HG03521 (cell line): ENCODE data around the gene GMCL2.
A peak's percentile ranks its signal among the peaks of the same experiment; 100 is the strongest.
"Not testable (repeated sequence)": the region's sequence is repeated elsewhere in the genome, so short reads cannot be mapped to it uniquely, and the experiment has no call there.

Source experiments
- ATAC-seq: cut with Tn5 transposase; IDR thresholded peaks from one replicate; pipeline ENCODE4 v1.9.1; 2021; ENCODE audit warnings: mild to moderate bottlenecking, moderate library complexity; ENCODE audit not compliant: unreplicated experiment

GMCL2 gene, protein sequence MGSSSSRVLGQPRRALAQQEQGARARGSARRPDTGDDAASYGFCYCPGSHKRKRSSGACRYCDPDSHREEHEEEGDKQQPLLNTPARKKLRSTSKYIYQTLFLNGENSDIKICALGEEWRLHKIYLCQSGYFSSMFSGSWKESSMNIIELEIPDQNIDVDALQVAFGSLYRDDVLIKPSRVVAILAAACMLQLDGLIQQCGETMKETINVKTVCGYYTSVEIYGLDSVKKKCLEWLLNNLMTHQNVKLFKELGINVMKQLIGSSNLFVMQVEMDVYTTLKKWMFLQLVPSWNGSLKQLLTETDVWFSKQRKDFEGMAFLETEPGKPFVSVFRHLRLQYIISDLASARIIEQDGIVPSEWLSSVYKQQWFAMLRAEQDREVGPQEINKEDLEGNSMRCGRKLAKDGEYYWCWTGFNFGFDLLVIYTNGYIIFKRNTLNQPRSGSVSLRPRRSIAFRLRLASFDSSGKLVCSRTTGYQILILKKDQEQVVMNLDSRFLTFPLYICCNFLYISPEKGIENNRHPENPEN

DNA sequence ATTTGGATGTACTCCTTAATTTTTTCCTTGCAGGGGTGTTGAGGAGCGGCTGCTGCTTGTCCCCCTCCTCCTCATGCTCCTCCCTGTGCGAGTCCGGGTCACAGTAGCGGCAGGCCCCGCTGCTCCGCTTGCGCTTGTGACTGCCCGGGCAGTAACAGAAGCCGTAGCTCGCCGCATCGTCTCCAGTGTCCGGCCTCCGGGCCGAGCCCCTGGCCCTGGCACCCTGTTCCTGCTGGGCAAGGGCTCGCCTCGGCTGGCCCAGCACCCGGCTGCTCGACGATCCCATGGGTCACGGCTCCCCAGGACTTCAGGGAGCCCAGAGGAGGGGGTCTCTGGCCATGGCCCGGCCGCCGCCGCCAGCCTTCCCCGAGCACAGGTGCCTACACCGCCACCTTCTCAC lies at the start of gene GMCL2:
TSS of gene GMCL2 (minus strand) at position 358 of the 400 bp plus-strand sequence. CDS start at position 286, 72 bp downstream.
- no peak for ATAC-seq

DNA sequence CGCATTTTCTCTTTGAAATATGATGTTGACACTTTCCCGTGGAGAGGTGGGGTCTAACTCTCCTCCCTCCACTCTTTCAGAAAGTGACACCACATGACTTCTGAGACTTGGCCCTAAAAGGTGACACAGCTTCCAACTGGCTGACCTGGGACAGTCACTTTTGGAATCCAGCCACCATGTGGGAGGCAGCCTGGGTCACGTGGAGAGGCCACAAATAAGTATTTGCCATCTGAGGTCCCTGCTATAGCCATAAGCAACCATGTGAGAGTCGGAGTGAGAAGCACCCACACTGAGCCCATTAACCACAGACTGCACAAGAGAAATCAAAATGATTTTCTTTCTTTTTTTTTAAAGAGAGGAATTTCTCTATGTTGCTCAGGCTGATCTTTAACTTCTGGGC lies 49.5 kb upstream of the GMCL2 start:
- ATAC-seq: no peak

DNA sequence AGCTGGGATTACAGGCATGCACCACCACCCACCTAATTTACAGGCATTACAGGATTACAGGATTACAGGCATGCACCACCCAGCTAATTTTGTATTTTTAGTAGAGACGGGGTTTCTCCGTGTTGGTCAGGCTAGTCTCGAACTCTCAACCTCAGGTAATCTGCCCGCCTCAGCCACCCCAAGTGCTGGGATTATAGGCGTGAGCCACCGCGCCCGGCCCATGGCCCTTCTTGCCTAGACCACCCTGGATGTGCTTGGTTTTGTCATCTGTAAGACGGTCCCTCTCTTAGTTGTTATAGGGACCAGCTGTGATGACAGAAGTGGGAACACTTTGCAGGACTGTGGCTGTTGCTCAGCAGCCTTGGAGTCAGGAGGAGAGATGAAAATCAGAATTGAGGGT lies 49.0 kb upstream of the GMCL2 start:
- ATAC-seq: no peak

DNA sequence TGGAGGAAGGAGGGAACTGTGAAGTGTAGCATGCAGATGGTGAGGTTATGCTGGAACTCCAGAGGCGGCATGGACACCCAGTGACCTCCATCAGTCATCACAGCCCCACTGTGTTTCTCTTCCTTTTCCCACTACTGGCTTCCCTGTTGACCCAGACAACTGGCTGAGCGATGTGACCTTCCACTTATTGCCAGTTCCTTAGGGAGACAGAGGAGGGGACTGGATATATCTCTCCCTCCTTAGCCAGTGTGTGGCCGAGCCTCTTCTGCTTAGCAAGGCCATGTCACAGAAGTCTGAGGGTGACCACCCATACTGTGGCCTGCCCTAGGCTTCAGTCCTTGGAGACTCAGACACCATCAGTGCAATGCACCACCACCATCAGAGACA lies 48.4 kb upstream of the GMCL2 start:
- ATAC-seq: no peak

DNA sequence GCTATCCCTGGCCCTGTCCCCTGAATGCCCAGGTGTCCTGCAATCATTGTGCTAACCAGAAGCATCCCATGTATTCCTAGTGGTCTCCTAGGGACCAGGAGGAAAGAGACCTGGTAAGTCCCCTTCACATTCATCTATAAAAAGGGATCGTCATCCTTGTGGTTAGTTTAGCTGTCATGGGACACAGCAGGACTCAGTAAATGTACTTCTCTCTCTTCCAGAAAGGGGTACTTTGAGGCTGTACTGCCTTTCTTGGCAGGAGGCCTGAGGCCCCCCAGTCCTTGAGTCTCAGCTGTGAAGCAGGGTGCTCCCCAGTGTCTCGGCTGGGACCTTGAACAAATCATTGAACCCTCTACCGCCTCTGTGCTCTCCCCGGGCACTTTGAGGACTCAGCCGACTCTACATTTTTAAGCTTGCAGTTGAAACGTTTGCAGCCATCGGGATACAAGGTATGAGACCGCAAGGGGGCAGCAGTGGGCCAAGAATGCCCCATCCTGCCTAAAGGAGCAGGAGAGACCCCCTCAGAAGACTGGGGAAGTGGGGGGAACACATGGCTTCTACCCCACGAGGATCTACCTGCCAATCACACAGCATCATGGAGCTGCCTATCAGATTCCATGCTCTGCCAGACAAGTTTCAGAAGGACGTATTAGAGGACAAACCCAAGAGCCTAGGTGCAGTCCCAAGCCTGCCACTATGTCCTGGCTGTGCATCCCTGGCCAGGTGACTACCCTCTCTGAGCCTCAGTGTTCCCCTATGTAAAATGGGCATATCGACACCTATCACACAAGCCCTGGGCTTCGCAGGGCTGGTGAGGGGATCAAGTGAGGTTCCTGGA lies 47.8 kb upstream of the GMCL2 start:
- ATAC-seq: no peak

DNA sequence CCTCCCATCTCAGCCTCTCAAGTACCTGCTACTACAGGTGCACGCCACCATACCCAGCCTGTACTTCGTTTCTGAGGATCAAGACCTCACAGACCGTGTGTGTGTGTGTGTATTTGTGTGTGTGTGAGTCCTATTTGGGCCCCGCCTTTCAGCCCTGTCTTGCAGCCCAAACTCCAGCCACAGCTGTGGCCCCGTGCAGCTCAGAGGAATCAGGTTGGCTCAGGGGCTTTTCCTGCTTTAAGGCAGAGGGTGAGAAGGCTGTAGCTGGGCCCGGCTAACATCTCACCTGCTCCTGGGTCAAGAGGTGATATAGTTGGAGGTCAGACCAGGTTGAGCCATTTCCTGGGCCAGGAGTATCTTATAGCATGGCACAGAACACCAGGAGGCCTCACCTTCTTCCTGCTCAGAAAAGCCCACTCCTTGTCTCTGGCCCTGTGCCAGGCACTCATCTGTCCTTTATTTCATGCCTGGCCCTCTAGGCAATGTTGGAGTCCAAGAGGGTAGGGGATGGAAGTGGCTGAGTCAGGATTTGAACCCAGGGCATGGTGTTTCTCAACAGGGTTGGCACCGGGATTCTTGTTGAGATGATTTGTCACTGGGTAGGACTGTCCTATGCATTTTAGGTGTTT lies 47.1 kb upstream of the GMCL2 start:
- no peak for ATAC-seq

DNA sequence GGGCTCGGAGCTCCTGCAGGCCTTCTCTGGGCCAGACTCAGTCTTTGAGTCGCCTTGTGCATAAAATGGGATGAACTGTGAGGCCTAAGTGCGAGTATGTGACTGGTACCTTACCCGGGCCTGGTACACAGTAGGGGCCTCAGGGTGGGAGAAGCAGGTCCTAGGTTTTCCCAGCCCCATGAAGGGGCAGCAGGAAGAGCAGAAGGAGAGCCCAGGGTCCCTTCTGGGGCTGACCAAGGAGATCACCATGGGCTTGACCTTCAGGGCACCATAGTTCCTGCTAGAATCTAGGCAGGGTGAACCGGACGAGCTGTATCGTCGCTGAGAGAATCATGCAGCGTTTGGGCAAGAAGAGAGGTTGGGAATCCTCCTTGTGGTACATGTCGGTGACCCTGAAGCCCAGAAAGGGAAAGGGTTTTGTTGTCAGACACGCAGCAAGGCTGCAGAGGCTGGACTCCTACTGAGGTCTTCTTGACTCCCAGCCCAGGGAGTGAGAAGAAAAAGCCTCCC lies 45.8 kb upstream of the GMCL2 start:
- no peak for ATAC-seq

DNA sequence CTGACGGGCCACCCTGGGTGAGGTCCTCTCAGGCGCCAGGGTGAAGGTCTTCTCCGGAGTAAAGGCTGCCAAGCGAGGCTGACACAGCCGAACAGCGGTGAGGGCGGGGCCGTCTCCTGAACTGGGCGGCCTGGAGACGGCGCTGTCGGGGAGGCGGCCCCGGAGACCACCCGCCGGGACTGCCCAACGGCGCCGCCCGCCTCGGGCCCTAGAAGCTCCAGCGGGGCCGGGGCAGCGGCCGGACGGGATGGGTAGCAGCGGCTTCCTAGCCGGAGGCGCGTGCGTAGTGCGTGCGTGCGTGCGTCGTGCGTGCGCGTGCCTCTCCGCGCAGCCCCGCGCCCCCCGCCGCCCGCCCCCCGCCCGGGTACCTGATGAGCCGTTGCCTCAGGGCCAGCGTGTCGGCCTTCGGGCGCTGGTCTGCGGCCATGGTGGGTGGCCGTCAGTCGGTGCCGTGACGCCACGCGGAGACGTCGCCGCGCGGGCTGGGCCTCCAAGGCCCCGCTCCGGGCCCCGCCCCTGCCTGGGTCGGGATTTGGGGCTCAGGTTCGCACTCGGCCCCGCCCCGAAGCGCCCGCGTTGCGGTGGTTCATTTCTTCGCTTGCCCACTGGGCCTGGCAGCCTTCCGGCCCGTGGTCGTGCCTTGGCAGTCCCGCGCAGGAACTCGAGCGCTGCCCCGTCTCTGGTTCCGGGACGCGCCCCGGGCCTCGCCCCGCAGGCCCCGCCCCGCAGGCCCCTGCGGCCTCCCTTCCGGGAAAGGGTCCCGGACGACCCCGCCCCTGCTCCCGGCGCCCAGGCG lies 45.2 kb upstream of the GMCL2 start, which contains the start of gene PHYKPL:
TSS of gene PHYKPL (minus strand) at position 679 of the 796 bp plus-strand sequence. CDS start at position 427, 252 bp downstream.
- ATAC-seq: peak; percentile 53

DNA sequence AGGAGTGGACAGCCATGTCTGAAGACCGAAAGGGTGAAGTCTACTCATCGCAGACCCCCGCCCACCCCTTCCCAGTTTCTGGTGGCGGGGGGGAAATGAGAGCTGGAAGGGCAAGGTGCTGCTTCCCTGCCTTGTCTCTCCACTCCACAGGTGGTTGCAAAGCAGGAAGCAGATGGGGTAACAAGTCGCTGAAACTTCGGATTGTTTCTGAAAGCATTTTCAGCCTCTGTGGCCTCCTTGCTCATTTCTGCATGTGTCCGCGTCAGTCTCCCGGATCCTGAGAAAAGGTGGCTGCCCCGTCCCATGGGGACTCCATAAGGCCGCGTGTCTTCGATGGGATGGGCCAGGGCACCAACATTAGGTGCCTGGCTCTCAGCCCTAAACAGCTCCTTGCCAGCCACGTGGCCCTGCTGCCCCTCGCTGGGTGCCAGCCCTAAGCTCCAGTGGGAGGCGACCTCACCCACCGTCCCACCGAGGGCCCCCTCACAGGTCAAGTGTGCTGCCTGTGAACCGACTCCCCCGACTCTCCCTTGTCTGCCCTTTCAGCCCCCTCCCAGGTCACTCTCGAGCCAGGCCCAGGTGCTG lies 44.5 kb upstream of the GMCL2 start:
- no peak for ATAC-seq

DNA sequence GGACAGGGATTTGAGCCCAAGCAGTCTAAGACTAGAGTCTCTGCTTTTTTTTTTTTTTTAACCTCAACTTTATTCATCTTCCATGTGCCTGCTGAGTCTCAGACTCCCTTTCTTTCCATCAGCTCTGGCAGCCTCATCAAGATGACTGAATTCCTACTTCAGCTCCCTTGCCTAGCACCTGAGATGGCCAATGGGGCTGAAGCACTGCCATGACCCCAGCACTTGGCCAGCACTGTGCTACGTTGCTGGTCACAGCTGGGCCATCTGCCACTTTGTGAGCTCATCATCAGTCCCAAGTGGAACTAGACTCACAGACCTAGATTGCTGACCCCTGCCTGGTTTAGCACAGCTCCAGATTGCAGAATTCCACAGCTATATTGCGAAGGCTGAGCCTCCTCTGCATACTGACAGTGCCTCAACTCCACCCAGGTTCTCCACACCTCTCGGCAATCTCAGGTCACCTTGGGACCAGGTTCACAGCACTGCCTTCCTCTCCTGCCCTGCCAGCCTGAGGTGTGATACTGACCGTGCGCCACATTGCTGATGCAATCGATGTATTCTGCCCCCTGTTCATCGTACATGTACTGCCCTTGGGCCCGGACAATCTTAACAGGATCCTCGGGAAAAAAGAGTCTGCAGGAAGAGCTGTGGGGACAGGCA lies 43.8 kb upstream of the GMCL2 start:
- no peak for ATAC-seq

DNA sequence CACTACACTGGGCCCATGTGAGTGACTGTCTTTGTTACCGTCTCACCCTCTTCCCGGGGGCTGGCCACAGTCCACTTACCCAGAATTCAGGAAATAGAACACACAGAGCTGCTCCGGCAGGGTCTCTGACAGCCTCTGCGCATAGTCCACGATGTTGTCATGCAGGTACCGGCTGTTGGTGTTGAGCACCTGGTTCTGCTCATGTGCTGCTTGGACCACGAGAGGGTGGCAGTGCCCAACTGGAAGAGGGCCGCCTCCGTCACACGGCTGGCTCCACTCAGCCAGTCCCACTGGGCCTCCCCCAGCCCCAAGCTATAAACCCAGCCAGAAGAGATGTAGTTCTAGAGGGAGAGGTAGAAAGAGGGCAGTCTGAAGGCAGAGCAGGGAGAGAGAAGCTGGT lies 42.7 kb upstream of the GMCL2 start:
- ATAC-seq: no peak

DNA sequence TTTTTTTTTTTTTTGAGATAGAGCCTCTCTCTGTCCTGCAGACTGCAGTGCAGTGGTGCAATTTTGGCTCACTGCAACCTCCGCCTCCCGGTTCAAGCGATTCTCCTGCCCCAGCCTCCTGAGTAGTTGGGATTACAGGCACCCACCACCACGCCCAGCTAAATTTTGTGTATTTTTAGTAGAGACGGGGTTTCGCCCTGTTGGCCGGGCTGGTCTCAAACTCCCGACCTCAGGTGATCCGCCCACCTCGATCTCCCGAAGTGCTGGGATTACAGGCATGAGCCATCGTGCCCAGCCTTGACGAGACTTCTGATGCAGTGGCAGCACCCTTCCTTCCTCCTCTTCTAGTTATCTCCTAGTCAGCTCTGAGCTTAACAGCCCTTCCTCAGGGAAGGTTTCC lies 41.9 kb upstream of the GMCL2 start:
- not testable (repeated sequence) for ATAC-seq

DNA sequence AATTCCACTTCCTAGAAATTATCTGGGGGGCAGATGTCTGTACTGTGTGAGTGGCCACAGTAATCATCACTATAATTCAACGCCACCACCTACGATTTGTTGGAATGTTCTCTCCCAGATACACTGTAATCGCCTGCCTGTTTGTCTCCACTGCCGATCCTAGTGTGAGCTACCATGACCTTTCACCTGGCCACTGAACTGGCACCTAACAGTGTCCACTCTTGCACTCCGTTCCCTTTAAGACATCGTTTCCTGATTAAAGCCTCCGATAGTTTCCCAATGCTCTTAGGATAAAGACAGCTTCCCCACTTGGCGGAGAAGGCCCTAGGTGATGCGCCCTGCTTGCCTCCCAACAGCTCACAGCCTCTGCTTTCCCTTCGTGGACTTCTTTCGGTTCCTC lies 41.4 kb upstream of the GMCL2 start:
- ATAC-seq: no peak

DNA sequence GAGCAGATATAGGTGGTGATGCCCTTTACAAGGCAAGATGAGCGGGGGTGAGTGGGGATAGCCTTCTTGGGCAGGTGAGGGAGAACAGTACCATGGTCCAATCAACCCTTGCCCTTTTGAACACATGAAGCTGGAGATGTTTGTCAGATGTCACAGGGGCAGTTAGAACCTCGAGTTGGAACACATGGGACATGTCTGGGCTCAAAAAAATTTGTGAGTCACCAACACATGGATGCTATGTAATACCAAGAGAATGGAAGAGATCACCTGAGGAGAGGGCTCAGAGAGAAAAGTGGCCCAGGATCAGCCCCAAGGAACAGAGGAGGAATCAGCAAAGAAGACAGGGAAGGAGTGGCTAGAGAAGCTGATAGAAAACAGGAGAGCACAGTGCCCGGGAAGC lies 40.8 kb upstream of the GMCL2 start:
- ATAC-seq: no peak

DNA sequence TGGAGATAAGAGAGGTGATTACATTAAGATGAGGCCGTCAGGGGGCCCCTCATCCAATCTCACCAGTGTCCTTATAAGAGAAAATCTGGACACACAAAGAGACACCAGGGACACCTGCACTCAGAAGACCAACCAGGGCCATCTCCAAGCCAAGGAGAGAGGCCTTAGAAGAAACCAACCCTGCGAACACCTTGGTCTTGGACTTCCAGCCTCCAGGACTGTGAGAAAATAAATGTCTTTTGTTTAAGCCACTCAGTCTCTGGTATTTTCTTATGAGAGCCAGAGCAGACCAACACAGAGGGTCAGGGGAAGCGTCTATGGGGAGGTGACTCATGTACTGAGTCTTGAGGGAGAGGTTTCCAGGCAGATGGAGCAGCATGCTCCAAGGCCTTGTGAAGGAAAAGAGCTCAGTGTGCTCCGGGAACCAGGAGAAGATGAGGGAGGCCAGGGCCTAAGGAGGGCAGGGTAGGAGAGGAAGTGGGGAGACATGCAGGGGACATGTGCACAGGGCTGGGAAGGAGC lies 40.0 kb upstream of the GMCL2 start:
- no peak for ATAC-seq

DNA sequence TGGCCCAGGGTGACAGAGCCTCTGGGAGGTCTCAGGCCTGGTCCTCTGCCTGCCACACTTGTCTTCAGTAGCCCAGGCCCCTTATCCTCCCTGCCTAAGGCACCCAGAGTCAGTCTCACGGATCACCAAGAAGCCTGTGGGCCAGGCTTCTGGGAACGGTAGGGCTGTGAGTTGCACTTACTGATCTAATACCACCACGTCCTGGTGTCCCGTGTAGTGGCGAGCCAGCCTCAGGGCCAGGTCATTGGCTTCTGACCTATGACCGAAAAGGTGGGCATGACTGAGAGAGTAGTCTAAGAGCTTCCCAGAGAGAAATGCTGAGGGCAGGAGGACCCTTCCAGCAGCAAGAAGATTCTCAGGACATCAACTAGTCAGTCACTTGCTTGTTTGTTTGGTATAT lies 38.0 kb upstream of the GMCL2 start:
- no peak for ATAC-seq

DNA sequence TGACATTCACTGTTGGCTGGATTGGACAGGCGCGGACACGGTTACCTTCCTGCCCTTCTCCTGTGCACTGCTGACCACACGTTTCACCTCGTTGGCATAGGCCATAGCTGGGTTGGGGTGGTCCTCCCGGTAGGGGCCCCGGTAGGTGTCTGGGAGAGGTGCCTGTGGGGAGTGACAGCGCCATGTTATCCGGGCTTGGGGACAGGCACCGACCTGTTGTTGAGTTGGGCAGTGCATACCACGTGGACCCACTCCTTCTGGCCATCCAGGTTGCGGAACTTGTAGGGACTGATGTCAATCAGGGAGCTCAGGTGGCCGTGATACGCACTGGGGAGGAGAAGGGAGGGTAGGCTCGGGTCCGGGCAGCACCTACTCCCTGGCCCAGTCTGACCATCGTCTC lies 37.2 kb upstream of the GMCL2 start:
- ATAC-seq: no peak

DNA sequence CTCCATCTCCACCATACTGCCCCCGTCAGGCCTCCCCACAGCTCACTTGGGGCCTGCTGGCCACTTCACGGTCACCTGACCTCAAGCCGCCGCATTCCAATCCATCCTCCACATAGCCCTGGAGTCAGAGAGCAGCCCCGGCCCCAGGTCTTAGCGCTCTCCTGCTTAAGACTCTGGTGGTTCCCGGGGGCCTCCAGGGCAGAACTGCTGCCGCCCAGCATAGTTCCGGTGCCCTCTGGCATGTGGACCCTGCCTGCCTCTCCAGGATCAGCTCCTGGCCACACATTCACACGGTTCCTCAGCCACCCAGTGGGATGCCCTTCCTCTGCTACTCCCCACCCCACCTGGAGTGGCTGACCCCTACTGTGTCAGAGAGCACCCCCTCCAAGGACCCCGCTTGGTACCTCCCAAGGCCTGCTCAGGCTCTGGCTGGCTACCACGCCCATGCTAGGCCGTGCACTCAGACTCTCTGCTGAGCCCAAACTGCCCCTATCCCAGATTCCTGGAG lies 36.7 kb upstream of the GMCL2 start:
- ATAC-seq: no peak

DNA sequence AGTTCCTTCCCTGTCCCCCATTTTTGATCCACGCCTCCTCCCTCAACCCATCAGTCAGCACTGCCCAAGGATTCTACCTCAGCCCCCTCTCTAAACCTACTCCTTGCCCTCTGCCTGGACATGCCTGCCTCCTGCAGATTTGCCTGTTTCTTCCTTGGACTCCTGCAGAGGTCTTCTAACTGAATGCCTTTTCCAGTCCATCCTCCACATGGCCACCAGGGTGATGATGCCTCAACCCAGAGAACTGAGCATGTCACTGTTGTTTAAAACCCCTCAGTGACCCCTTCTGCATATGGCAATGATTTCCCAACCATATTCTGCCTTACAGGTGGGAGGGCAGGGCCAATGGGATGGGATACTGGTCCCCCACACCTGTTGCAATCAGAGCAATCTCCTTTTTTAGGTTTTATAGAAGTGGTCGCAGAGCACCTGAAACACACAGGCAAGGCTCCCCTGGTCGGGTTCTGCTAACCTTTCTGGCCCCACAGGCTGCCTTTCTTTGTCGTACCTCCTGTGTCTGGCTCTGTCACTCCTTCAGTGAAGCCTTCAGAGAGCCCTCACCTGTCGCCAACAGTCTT lies 36.1 kb upstream of the GMCL2 start:
- no peak for ATAC-seq
